KOPT-K1 (cell line): Measurements from ENCODE around the gene SLC6A4.
"Not testable (repeated sequence)": the region's sequence is repeated elsewhere in the genome, so short reads cannot be mapped to it uniquely, and the experiment has no call there.

Experiments used
- H3K27ac ChIP-seq: fragments of 200-600 bp; sonication (generic); 2 replicates; pipeline ENCODE4 v1.5.1; 2016; ENCODE audit warnings: antibody characterized with exemption, mild to moderate bottlenecking, low read depth, low read length; ENCODE audit not compliant: poor library complexity, severe bottlenecking
- H3K36me3 ChIP-seq: fragments of 200-600 bp; sonication (generic); 2 replicates; pipeline ENCODE4 v1.5.1; 2017; ENCODE audit warnings: antibody characterized with exemption, mild to moderate bottlenecking, low read length, moderate library complexity; ENCODE audit not compliant: insufficient read depth
- H3K9me3 ChIP-seq: fragments of 200-600 bp; sonication (generic); 2 replicates; pipeline ENCODE4 v1.5.1; 2017; ENCODE audit warnings: antibody characterized with exemption, low read length, mild to moderate bottlenecking; ENCODE audit not compliant: insufficient read depth, poor library complexity, severe bottlenecking

The SLC6A4 gene

DNA sequence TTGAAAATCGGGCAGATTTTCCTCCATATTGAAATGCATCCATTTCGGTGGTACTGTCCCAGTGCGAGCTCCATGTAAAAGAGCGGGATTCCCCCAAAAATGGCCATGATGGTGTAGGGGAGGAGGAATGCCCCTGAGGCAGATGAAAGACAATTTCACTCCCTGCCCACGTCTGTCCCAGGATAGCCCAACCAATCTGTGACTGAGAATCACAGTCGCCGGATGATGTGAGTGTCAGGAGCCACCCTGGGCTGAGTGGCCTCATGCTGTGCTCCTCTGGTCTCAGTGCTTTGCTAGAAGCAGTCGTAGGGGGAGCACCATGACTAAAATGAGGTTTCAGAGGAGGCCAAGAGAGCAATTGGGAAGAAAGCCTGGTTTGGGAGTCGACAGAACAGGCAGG lies 16.7 kb downstream of the SLC6A4 start:
- Histone ChIP-seq H3K36me3 (no peaks in the 10 kb centered on the region), H3K27ac (no peak overlapping the region), H3K9me3 (no peaks in the 10 kb centered on the region)

DNA sequence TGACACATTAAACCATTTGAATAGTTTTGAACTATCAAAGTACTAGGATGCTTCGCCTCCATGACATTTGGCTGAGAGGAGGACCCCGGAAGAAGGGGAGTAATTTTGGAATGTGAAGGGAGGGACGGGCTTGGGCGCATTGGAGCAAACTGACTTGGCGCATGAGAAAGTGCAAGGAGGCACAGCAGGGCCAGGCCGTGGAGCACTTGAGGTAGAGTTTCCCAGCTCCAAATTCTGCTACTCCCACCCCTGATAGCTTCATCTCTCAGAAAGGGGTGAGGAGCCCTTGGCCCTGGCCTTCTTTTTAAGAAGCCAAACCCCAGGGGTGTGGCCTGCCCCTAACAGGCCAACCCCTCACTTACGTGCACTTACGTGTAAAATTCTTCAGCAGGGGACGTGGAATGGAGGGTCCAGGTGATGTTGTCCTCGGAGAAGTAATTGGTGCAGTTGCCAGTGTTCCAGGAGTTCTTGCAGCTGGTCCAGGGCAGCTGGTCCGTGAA lies 17.7 kb downstream of the SLC6A4 start:
- Histone ChIP-seq H3K36me3 (no peaks in the 10 kb centered on the region), H3K9me3 (no peaks in the 10 kb centered on the region), H3K27ac (no peak overlapping the region)

DNA sequence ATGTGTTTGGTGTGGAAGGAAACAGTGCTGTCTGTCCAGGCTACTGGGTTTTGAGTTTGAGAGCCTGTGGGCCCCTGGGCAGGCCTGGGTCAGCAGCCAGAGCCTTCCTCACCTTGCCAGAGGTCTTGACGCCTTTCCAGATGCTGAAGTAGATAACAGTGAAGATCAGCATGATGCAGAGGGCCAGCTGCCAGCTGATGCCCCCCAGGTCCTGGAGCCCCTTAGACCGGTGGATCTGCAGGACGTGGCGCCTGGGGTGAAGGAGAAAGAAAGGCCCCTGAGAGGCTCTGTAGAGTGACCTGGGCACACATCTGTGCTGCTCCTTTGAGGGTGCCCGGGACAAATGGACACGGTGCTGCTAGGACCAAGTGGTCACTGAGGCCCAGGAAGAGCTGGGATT lies 18.4 kb downstream of the SLC6A4 start:
- Histone ChIP-seq H3K36me3 (no peaks in the 10 kb centered on the region), H3K27ac (no peak overlapping the region), H3K9me3 (no peaks in the 10 kb centered on the region)

DNA sequence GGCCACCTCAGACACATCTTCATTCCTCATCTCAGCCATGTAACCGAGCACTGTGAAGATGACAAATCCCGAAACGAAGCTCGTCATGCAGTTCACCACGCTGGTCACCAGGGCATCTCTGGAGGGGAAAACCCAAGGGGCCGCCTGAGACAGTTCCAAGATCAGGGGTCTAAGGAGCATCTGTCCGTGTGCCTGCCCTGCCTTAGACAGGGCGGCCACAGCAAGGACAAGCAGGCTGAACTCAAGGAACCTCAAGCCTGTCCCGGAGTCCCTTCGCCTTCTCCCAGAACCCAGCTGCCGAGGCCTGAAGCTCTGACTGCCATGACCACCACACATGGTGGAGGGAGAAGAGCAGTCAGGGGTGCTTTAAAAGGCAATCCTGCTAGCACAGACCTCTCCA lies 22.7 kb downstream of the SLC6A4 start:
- Histone ChIP-seq H3K9me3 (no peaks in the 10 kb centered on the region), H3K27ac (no peak overlapping the region), H3K36me3 (no peaks in the 10 kb centered on the region)

DNA sequence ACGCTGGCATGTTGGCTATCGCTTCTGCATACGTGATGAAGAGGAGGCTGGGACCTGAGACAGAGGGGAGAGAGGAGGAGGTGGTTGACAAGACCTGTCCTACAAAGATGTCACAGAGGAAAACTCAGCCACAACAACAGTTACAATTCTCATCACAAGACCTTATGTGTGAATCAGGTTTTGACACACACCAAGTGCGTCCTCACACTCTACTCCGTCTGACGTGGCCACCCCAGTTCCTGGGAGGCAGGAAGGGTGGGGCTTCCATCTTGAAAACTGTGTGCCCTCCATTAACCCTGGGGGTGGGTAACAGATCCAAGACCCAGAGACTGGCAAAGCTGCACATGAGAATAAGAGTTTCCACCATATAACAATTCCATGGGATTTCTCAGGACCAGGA lies 24.1 kb downstream of the SLC6A4 start:
- Histone ChIP-seq H3K27ac (no peak overlapping the region), H3K9me3 (no peaks in the 10 kb centered on the region), H3K36me3 (no peaks in the 10 kb centered on the region)

DNA sequence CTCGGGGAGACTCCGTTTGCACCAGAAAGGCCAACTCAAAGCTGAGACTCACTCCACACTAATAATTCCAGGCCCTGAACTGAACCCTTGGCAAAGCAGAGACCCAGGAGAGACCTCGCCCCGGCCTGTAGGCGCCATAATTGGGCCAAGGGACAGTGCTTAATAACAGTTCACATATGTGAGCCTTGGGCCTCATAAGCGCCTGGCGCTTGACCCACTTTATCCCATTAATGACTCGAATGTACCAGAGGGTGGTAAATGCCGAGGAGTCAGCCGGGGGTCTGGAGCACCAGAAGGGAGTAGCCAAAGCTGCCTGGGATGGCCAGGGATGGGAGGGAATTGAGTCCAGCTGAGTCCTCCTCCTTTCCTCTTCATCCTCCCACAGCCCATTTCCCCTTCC lies 24.6 kb downstream of the SLC6A4 start:
- Histone ChIP-seq H3K9me3 (no peaks in the 10 kb centered on the region), H3K36me3 (no peaks in the 10 kb centered on the region), H3K27ac (no peak overlapping the region)

DNA sequence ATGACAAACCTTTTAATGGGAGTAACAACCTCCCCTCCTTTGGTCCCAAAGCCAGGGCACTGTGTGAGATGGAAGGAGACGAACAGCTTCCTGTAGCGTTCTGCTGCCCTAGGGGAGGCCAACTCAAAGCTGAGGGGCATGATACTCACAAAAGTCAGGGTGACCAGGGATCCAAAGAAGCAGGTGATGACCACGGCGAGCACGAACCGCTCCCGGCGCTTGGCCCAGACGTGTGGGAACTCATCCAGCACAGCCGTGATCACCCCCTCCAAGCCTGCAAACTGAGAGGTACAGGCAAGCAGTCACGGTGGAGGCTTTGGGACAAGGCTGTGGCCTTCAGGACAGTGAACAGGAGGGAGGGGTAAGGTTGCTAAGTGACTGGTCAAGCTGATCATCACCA lies 25.1 kb downstream of the SLC6A4 start:
- no peaks in the 10 kb centered on the region for H3K9me3 ChIP-seq
- H3K36me3 ChIP-seq: no peaks in the 10 kb centered on the region
- no peak overlapping the region for H3K27ac ChIP-seq

DNA sequence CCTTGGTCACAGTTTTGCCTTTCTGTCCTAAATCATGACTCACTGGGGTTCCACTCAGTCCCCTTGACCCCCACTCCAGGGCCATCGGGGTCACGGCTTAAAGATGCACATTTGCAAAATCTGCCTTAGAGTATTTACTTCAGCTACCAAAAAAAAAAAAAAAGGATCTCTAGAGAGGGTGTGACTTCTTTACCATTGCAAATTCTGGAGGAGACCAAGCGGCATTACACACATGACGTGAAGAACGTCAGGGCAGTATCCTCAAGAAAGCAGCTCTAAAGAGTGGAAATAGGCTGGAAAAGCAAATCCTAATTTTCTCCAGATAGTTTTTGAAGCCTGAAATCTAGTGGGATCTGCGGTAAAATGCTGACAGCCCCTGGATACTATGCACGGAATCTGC lies 25.6 kb downstream of the SLC6A4 start:
- H3K9me3 ChIP-seq: no peaks in the 10 kb centered on the region
- H3K36me3 ChIP-seq: no peaks in the 10 kb centered on the region
- H3K27ac ChIP-seq: no peak overlapping the region

DNA sequence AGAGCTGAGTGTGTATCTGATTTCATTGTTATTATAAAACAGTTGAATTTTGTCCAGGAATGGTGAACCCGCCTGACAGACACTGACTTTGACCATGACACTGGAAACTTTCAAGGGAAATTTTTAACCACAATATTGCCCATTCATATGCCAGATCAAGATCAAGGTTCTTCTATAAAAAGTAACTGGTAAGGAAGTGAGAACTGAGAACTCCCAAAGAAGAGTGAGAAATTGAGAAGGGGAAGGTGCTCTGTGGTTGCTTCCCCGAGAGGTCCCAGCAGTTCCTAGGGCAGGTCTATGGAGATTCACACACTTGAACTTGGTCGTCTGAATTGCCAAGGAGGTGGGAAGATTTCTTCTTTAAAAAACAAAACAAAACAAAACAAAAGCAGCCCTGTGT lies 27.3 kb downstream of the SLC6A4 start:
- no peak overlapping the region for H3K27ac ChIP-seq
- no peaks in the 10 kb centered on the region for H3K9me3 ChIP-seq
- H3K36me3 ChIP-seq: no peaks in the 10 kb centered on the region

DNA sequence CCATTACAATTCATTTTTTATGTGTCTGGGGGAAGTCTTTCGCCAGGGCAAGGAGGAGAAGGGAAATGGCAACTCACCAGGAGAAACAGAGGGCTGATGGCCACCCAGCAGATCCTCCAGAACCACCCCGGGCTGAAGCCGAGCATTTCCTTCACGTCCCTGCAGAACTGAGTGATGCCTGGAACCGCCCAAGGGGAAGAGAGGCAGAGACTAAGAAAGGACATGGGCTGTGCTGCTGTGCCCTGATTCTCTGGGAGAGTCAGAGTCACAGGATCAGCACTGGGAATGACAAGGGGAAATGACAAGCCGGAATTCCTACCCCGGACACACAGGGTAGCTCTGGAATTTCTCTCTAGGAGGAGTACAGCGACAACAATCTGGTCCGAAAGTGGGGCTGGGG lies 27.8 kb downstream of the SLC6A4 start:
- no peaks in the 10 kb centered on the region for H3K36me3 ChIP-seq
- no peak overlapping the region for H3K27ac ChIP-seq
- no peaks in the 10 kb centered on the region for H3K9me3 ChIP-seq

DNA sequence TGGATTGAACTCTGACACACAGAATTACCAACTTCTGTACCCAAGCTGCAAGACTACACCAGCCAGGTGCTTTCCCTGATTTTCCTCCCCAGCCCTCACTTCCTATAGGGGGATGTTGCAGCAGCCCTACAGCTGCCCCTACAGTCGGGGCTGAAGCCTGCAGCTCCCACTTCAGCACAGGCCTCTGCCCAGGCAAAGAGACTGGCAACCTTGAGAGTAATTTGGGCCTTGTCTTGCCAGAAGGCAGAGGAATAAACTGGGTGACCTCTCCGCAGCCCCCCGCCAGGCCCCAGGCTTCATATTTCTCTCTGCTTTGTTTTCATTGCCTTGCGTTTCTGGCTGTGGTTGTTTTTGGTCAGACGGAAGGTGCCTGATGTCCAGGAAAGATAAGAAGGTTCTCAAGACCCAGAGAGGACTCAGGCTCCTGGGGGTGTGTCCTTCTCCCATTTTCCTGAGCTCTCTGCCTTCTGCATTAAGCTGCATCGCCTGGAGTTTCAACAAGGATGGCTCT lies 32.0 kb downstream of the SLC6A4 start:
- no peak overlapping the region for H3K27ac ChIP-seq
- no peaks in the 10 kb centered on the region for H3K9me3 ChIP-seq
- no peaks in the 10 kb centered on the region for H3K36me3 ChIP-seq

DNA sequence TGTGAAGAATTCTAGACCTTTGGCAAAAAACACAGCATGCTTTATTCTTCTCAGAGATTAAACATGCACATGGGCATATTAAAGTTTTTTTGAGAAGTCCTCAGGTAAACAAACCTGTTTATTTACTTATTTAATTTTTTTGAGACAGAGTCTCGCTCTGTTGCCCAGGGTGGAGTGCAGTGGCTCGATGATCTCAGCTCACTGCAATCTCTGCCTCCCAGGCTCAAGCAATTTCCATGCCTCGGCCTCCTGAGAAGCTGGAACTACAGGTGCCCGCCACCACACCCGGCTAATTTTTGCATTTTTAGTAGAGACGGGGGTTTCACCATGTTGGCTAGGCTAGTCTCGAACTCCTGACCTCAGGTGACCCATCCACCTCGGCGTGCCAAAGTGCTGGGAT lies 34.8 kb downstream of the SLC6A4 start:
- H3K36me3 ChIP-seq, H3K27ac ChIP-seq, H3K9me3 ChIP-seq: not testable (repeated sequence)

DNA sequence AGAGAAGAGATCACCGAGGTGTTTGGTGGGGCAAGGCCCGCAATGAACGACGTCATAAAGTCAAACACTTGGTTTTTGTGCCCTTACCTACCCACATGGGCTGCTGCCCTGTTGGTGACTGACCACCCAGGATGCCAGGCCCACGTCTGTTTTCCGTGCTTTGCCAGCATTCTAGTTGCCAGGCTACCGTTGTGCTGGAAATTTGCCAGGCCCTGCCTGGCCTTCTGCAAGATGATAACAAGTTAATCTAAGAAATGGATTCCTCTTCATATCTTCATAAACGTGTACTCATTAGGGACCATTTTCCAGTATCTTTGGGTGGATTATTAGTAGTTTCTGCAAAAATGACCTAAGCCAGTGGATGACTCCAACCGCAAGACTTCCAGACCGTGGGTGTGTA lies 35.4 kb downstream of the SLC6A4 start:
- Histone ChIP-seq H3K9me3 (no peaks in the 10 kb centered on the region), H3K27ac (no peak overlapping the region), H3K36me3 (no peaks in the 10 kb centered on the region)

DNA sequence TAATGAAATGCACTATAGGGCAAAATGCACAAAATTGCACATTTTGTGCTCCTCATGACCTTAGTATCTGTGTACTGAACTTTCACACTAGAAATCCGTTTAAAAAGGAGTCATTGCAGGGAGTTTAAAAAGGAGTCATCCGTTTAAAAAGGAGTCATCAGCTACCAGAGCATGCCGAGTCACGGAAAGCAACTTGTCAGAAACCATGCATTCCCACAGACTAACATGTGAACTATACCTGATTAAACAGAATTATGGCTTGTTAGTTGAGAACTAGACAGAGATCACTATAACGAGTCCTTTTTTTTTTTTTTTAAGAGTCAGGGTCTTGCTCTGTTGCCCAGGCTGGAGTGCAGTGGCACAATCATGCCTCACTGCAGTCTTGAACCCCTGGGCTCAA lies 35.9 kb downstream of the SLC6A4 start:
- H3K27ac ChIP-seq: no peak overlapping the region

DNA sequence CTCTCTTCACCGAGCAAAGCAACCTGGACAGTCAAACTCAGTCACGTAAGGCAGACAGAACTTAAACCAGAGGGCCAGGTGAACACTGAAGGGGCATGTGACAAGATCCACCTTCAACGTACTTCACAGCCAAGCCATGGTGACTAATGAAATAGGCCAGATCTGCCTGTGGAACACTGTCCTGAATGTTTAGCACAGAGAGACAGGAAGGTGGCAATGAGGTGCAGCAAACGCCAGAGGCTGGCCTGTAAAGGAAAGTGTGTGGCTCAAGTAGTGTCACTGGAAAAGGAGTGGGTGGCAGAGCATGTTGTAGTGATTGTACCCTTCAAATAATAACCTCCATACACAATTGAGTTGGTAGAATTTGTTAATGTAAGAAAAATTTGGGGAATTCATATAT lies 38.1 kb downstream of the SLC6A4 start:
- Histone ChIP-seq H3K9me3 (no peaks in the 10 kb centered on the region), H3K27ac (no peak overlapping the region), H3K36me3 (no peaks in the 10 kb centered on the region)

More for the DNA sequence above, 35.9 kb downstream of the SLC6A4 start:
- H3K9me3 ChIP-seq: no peaks in the 10 kb centered on the region
- no peaks in the 10 kb centered on the region for H3K36me3 ChIP-seq

DNA sequence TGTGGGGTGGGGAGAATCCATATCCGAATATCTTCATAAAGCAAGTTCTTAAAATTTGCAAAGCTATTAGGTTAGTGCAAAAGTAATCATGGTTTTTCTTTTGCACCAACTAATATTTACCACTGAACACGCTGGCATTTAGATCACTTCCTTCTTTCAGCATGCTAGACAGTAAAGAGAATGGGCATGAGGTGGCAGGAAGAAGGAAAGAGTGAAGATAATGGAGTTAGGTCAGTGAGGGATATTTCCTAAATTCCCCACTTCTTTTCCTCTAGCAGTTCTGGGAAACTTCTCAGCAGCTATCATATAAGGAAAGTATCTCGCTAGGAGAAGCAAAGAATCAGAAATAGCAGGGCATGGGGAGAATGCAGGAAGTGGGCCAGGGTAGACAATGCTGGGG lies 39.0 kb downstream of the SLC6A4 start:
- H3K36me3 ChIP-seq: no peaks in the 10 kb centered on the region
- H3K27ac ChIP-seq: no peak overlapping the region
- no peaks in the 10 kb centered on the region for H3K9me3 ChIP-seq

DNA sequence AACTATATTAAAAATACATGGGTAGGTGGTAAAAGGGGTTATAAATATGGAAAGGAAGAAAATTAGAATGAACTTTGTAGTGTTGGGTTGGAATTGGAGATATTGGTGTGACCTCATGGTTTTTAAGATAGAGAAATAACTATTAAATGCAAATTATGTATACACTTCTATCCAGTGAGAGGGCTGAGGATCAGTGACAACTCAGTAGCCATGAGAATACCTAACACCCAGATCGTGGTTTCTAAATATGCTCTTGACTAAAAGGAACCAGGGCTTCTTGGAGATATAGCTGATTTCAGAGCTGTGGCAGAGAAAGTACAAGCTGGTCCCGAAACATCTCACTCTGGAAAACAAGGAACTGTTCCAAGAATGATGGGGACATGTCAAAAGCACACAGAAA lies 44.4 kb downstream of the SLC6A4 start:
- Histone ChIP-seq H3K36me3 (peaks cover 18% of the 10 kb centered on the region), H3K9me3 (no peaks in the 10 kb centered on the region), H3K27ac (no peak overlapping the region)
